Keratinocyte (primary cell): Measurements from ENCODE around the gene TMEM248. TPM values are rescaled to one million over a fixed set of nuclear protein-coding genes. Genes with fewer than 3 reads are reported as not detected.

Source experiments
- DNase-seq: peaks from one replicate; pipeline ENCODE4 v3.0.0-alpha.2; 2011; ENCODE audit warnings: low read depth, missing footprints, low spot score
- FAIRE-seq: peaks from 2 replicates; lab custom pipeline; 2011; peaks lifted over from hg19 to GRCh38; lab: Jason Lieb, UNC
- H2AFZ ChIP-seq: 2 replicates; pipeline ENCODE4 v1.6.0; 2012; ENCODE audit warnings: low read length, control low read depth, inconsistent platforms; ENCODE audit not compliant: control insufficient read depth
- H3K27ac ChIP-seq: 2 replicates; pipeline ENCODE4 v1.5.1; 2011; ENCODE audit warnings: low read length; ENCODE audit not compliant: control insufficient read depth, insufficient read depth
- H3K27me3 ChIP-seq: 3 replicates; pipeline ENCODE4 v1.6.0; 2011; ENCODE audit warnings: low read length; ENCODE audit not compliant: control insufficient read depth, insufficient read depth; ENCODE audit errors: extremely low read depth
- H3K36me3 ChIP-seq, 2 experiments: 2 replicates in 1 of 2; 3 replicates in 1 of 2; pipeline ENCODE4 v1.5.1; 2011; ENCODE audit warnings: low read length in 2 of 2, mild to moderate bottlenecking in 1 of 2; ENCODE audit not compliant: control insufficient read depth in 2 of 2, insufficient read depth in 2 of 2; ENCODE audit errors: extremely low read depth in 1 of 2
- H3K4me1 ChIP-seq: 3 replicates; pipeline ENCODE4 v1.5.1; 2011; ENCODE audit warnings: low read length; ENCODE audit not compliant: control insufficient read depth, insufficient read depth; ENCODE audit errors: extremely low read depth
- H3K4me2 ChIP-seq: 3 replicates; pipeline ENCODE4 v1.6.0; 2011; ENCODE audit warnings: low read depth, low read length; ENCODE audit not compliant: control insufficient read depth, insufficient read depth; ENCODE audit errors: extremely low read depth
- H3K4me3 ChIP-seq, 3 experiments: fragments of 200-600 bp in 1 of 3; sonication (generic) in 1 of 3; 2 replicates in 2 of 3; 3 replicates in 1 of 3; pipeline ENCODE4 v1.5.1; 2011 to 2016; ENCODE audit warnings: low read length in 3 of 3, mild to moderate bottlenecking in 3 of 3, control low read depth in 2 of 3, inconsistent platforms in 1 of 3, low read depth in 1 of 3, mixed read lengths in 1 of 3, mixed run types in 1 of 3, moderate library complexity in 1 of 3; ENCODE audit not compliant: control insufficient read depth in 2 of 3, insufficient read depth in 2 of 3; ENCODE audit errors: extremely low read depth in 1 of 3
- H3K79me2 ChIP-seq: 2 replicates; pipeline ENCODE4 v1.6.0; 2012; ENCODE audit warnings: low read length; ENCODE audit not compliant: control insufficient read depth, insufficient read depth
- H3K9ac ChIP-seq: 3 replicates; pipeline ENCODE4 v1.6.0; 2011; ENCODE audit warnings: low read length; ENCODE audit not compliant: control insufficient read depth, insufficient read depth; ENCODE audit errors: extremely low read depth
- H3K9me1 ChIP-seq: 3 replicates; pipeline ENCODE4 v1.6.0; 2011; ENCODE audit warnings: low read length; ENCODE audit not compliant: control insufficient read depth, insufficient read depth; ENCODE audit errors: extremely low read depth
- H3K9me3 ChIP-seq: 2 replicates; pipeline ENCODE4 v1.5.1; 2012; ENCODE audit warnings: low read depth, low read length; ENCODE audit not compliant: control insufficient read depth
- H4K20me1 ChIP-seq: 3 replicates; pipeline ENCODE4 v1.6.0; 2011; ENCODE audit warnings: low read length; ENCODE audit not compliant: control insufficient read depth, insufficient read depth; ENCODE audit errors: extremely low read depth
- CTCF ChIP-seq, 3 experiments: IDR thresholded peaks in 1 of 3; conservative IDR thresholded peaks in 1 of 3; optimal IDR thresholded peaks in 1 of 3; 2 replicates in 2 of 3; 3 replicates in 1 of 3; pipeline versions ENCODE3 to v1.5.1; 2011; ENCODE audit warnings: low read length in 3 of 3, mild to moderate bottlenecking in 3 of 3, moderate library complexity in 2 of 3, control low read depth in 1 of 3, inconsistent platforms in 1 of 3; ENCODE audit not compliant: insufficient read depth in 2 of 3; ENCODE audit errors: extremely low read depth in 1 of 3
- EZH2 ChIP-seq: IDR thresholded peaks from one replicate; pipeline ENCODE4 v1.6.1; 2012; ENCODE audit warnings: inconsistent platforms, mild to moderate bottlenecking, low read length, moderate library complexity
- dilution Hi-C: fragments of 300-500 bp; cut with MboI; formaldehyde crosslinking; loops from one replicate; pipeline ENCODE4 v1.7.0; 2020; ENCODE audit warnings: low sequenced_read_pairs; ENCODE audit not compliant: extremely low pct_ligation_motif_present
- polyA minus RNA-seq, 3 experiments: library from RNA; depleted of rRNA, polyadenylated mRNA; stranded (reverse); fragments of >200 nt; gene quantifications; 1 replicate in 1 of 3; 2 replicates in 1 of 3; 3 replicates in 1 of 3; pipeline ENCODE4 v1.2.3, GENCODE V29; 2011
- polyA plus RNA-seq, 5 experiments: library from polyadenylated mRNA; depleted of rRNA in 3 of 5; stranded (reverse) in 3 of 5; stranded (forward) in 1 of 5; unstranded in 1 of 5; fragments of >200 nt; gene quantifications; 1 replicate in 1 of 5; 2 replicates in 3 of 5; 3 replicates in 1 of 5; pipeline versions ENCODE4 v1.2.1 to v1.2.3, GENCODE V29; 2011 to 2012; ENCODE audit warnings: missing spikeins in 2 of 5, low read depth in 1 of 5, low replicate concordance in 1 of 5

The TMEM248 gene
- polyA plus RNA-seq (70.2 to 157 TPM (median 74.8 TPM) in 3 replicates), polyA minus RNA-seq (148 to 347 TPM (median 178 TPM) in 3 replicates)
- 23.8 TPM for polyA plus RNA-seq (2011; ENCODE audit: low read depth)
- 118 and 120 TPM in 2 replicates for polyA plus RNA-seq (2011; cell fraction: cytosol; rRNA removed)
- polyA plus RNA-seq (2011; cell fraction: nucleus; rRNA removed) = 112 and 143 TPM in 2 replicates
- polyA plus RNA-seq (2012; ENCODE audit: low replicate concordance) = 40.3 and 46.9 TPM in 2 replicates
- 79.8 TPM for polyA minus RNA-seq (2011; cell fraction: cytosol; rRNA and poly(A)+ RNA removed)
- 49.4 and 68.9 TPM in 2 replicates for polyA minus RNA-seq (2011; cell fraction: nucleus; rRNA and poly(A)+ RNA removed)

GRCh38 chr7:66920769-66921395, at the start of gene TMEM248:
TSS of gene TMEM248 (plus strand) at chr7:66921225. CDS start at chr7:66941866, 20,641 bp downstream.
- FAIRE-seq = peak; percentile 55
- peak within 1 kb of the TSS; percentile 98 for H2AFZ ChIP-seq
- peaks cover 15% of the 10 kb centered on the region for H3K4me1 ChIP-seq
- TF ChIP-seq CTCF (optimal IDR thresholded peaks at IDR 0.05 in 1 of 3, IDR thresholded peaks at IDR 0.05 in 1 of 3, conservative IDR thresholded peaks at IDR 0.05 in 1 of 3; ENCODE audit: extremely low read depth in 1 of 3, insufficient read depth in 2 of 3, low read length in 3 of 3) = no peak
- TF ChIP-seq EZH2 = no peak
- peak within 1 kb of the TSS; percentile 80 to 87 (median 87) for H3K4me3 ChIP-seq
- no peaks in the 10 kb centered on the region for H3K27me3 ChIP-seq
- peaks cover 5% of the 10 kb centered on the region for H4K20me1 ChIP-seq
- peak within 1 kb of the TSS; percentile 100 for H3K4me2 ChIP-seq
- peak within 1 kb of the TSS; percentile 79 for H3K27ac ChIP-seq
- dilution Hi-C loops = no loop called here
- peaks cover 3% of the 10 kb centered on the region for H3K9me1 ChIP-seq
- H3K79me2 ChIP-seq = peaks cover 49% of the 10 kb centered on the region
- H3K9ac ChIP-seq = peak within 1 kb of the TSS; percentile 90
- peaks cover 3 to 4% of the 10 kb centered on the region in 2 experiments for H3K36me3 ChIP-seq
- no peaks in the 10 kb centered on the region for H3K9me3 ChIP-seq
- DNase-seq = peak; percentile 26

GRCh38 chr7:66873476-66873875, 47.5 kb upstream of the TMEM248 start:
- Histone ChIP-seq H3K4me1 (no peaks in the 10 kb centered on the region), H3K9me3 (no peaks in the 10 kb centered on the region), H3K9me1 (no peaks in the 10 kb centered on the region), H3K36me3 (no peaks in the 10 kb centered on the region), H3K79me2 (no peaks in the 10 kb centered on the region), H3K4me3 (no peak overlapping the region), H4K20me1 (no peaks in the 10 kb centered on the region), H3K4me2 (no peak overlapping the region), H3K27me3 (no peaks in the 10 kb centered on the region), H3K9ac (no peak overlapping the region), H2AFZ (no peak overlapping the region), H3K27ac (no peak overlapping the region)
- dilution Hi-C loops = no loop called here
- no peak for DNase-seq
- no peak for FAIRE-seq
- TF ChIP-seq CTCF (optimal IDR thresholded peaks at IDR 0.05 in 1 of 3, IDR thresholded peaks at IDR 0.05 in 1 of 3, conservative IDR thresholded peaks at IDR 0.05 in 1 of 3; ENCODE audit: extremely low read depth in 1 of 3, insufficient read depth in 2 of 3, low read length in 3 of 3) (no peak), EZH2 (no peak)
